ENCODE data around the gene GLIPR1L1. TPM values are rescaled to one million over a fixed set of nuclear protein-coding genes. Genes with fewer than 3 reads are reported as not detected.
"Not testable (repeated sequence)": the region's sequence is repeated elsewhere in the genome, so short reads cannot be mapped to it uniquely, and the experiment has no call there.

Gene GLIPR1L1
- total RNA-seq, 4 donors from 2014 or later: not detected

DNA sequence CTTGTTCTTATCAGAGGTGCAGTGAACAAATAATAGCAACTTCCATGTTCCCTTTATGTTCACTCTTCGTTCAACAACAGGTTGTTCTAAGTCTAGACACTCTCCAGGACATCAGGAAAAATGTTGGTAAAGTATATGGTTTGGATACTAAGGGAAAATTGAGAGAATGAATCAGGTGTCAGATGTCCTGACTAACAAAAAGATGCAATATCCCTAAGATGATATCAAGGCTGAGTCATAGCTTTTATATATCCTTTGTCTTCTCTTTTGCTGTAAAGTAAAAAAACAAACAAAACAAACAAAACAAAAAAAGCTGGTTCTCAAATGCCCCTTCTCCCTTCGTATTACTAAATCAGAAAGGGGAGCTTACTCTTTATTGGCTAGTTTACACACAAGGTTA, 11.1 kb downstream of the GLIPR1L1 start:
- Histone ChIP-seq H3K36me3 (no peaks in the 10 kb centered on the region), H3K4me3 (no peak overlapping the region), H3K27me3 (no peaks in the 10 kb centered on the region), H3K9me3 (no peaks in the 10 kb centered on the region), H3K4me1 (no peaks in the 10 kb centered on the region), H3K27ac (replicated peaks in 1 of 4) (no peak overlapping the region)
- no peak for DNase-seq (ENCODE audit: extremely low spot score)
- TF ChIP-seq EP300 (IDR thresholded peaks at IDR 0.05): no peak
- TF ChIP-seq POLR2A (IDR thresholded peaks at IDR 0.05; ENCODE audit: low read depth): no peak
- TF ChIP-seq, protein P1, sequence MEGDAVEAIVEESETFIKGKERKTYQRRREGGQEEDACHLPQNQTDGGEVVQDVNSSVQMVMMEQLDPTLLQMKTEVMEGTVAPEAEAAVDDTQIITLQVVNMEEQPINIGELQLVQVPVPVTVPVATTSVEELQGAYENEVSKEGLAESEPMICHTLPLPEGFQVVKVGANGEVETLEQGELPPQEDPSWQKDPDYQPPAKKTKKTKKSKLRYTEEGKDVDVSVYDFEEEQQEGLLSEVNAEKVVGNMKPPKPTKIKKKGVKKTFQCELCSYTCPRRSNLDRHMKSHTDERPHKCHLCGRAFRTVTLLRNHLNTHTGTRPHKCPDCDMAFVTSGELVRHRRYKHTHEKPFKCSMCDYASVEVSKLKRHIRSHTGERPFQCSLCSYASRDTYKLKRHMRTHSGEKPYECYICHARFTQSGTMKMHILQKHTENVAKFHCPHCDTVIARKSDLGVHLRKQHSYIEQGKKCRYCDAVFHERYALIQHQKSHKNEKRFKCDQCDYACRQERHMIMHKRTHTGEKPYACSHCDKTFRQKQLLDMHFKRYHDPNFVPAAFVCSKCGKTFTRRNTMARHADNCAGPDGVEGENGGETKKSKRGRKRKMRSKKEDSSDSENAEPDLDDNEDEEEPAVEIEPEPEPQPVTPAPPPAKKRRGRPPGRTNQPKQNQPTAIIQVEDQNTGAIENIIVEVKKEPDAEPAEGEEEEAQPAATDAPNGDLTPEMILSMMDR (IDR thresholded peaks at IDR 0.05): no peak
- no peak for TF ChIP-seq POLR2AphosphoS5 (IDR thresholded peaks at IDR 0.05)
- WGBS: 85% methylated on average over 2 of the region's 2 CpGs
- intact Hi-C loops (cut with DNase I): no loop called here

DNA sequence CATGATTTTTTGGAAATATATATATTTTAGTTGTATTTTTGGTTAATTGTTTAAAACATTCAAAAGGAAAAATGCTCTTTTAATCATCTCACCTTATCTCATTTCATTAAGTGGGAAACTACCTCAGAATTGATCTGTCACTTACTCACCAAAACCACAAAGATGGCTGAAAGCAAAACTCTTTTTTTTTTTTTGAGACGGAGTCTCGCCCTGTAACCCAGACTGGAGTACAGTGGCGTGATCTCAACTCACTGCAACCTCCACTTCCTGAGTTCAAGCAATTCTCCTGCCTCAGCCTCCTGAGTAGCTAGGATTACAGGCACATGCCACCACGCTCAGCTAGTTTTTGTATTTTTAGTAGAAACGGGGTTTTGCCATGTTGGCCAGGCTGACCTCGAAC, 11.7 kb downstream of the GLIPR1L1 start:
- H3K27ac ChIP-seq (replicated peaks in 1 of 4); H3K36me3 ChIP-seq; H3K4me1 ChIP-seq; H3K27me3 ChIP-seq; H3K9me3 ChIP-seq; DNase-seq (ENCODE audit: extremely low spot score); H3K4me3 ChIP-seq; intact Hi-C loops (cut with DNase I): not testable (repeated sequence)
- 92% methylated on average over 6 of the region's 6 CpGs for WGBS

- no peaks in the 10 kb centered on the region for H3K27me3 ChIP-seq
- 87% methylated on average over 3 of the region's 4 CpGs for WGBS
- DNase-seq (ENCODE audit: extremely low spot score): no peak
- intact Hi-C loops (cut with DNase I): no loop called here
- no peak overlapping the region for H3K27ac ChIP-seq (replicated peaks in 1 of 4)
- TF ChIP-seq POLR2AphosphoS5 (IDR thresholded peaks at IDR 0.05): no peak
- TF ChIP-seq POLR2A (IDR thresholded peaks at IDR 0.05; ENCODE audit: low read depth): no peak
- TF ChIP-seq, protein P1 (IDR thresholded peaks at IDR 0.05): no peak
- H3K9me3 ChIP-seq: no peaks in the 10 kb centered on the region
- H3K36me3 ChIP-seq: no peaks in the 10 kb centered on the region
- H3K4me3 ChIP-seq: no peak overlapping the region
- no peaks in the 10 kb centered on the region for H3K4me1 ChIP-seq
Observed at GRCh38 chr12:75349946-75350345, 15.5 kb downstream of the GLIPR1L1 start.

GRCh38 chr12:75350413-75350812, 15.9 kb downstream of the GLIPR1L1 start:
- no peak overlapping the region for H3K4me3 ChIP-seq
- DNase-seq (ENCODE audit: extremely low spot score): no peak
- intact Hi-C loops (cut with DNase I): no loop called here
- H3K4me1 ChIP-seq: no peaks in the 10 kb centered on the region
- 83% methylated on average over 1 of the region's 2 CpGs for WGBS
- no peaks in the 10 kb centered on the region for H3K27me3 ChIP-seq
- TF ChIP-seq EP300 (IDR thresholded peaks at IDR 0.05) (no peak), POLR2AphosphoS5 (IDR thresholded peaks at IDR 0.05) (no peak), POLR2A (IDR thresholded peaks at IDR 0.05; ENCODE audit: low read depth) (no peak)
- TF ChIP-seq, protein P1 (IDR thresholded peaks at IDR 0.05): no peak
- no peaks in the 10 kb centered on the region for H3K9me3 ChIP-seq
- H3K36me3 ChIP-seq: no peaks in the 10 kb centered on the region
- H3K27ac ChIP-seq (replicated peaks in 1 of 4): no peak overlapping the region

DNA sequence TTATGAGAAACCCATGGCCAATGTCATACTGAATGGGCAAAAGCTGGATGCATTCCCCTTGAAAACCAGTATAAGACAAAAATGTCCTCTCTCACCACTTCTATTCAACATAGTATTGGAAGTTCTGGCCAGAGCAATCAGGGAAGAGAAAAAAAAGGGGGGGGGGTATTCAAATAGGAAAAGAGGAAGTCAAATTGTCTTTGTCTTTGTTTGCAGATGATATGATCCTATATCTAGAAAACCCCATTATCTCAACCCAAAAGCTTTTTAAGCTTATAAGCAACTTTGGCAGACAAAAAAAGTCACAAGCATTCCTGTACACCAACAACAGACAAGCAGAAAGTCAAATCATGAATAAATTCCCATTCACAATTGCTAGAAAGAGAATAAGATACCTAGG, 19.5 kb downstream of the GLIPR1L1 start:
- no peak overlapping the region for H3K27ac ChIP-seq (replicated peaks in 1 of 4)
- no peak overlapping the region for H3K4me3 ChIP-seq
- H3K27me3 ChIP-seq: no peaks in the 10 kb centered on the region
- intact Hi-C loops (cut with DNase I): no loop called here
- no peaks in the 10 kb centered on the region for H3K4me1 ChIP-seq
- no peak for DNase-seq (ENCODE audit: extremely low spot score)
- H3K9me3 ChIP-seq: no peaks in the 10 kb centered on the region
- H3K36me3 ChIP-seq: no peaks in the 10 kb centered on the region
- TF ChIP-seq, protein P1 (IDR thresholded peaks at IDR 0.05): no peak
- no peak for TF ChIP-seq POLR2AphosphoS5 (IDR thresholded peaks at IDR 0.05)
- no peak for TF ChIP-seq POLR2A (IDR thresholded peaks at IDR 0.05; ENCODE audit: low read depth)
- no peak for TF ChIP-seq EP300 (IDR thresholded peaks at IDR 0.05)
